Parathyroid adenoma (tissue), 2 donors: ENCODE data around the gene CCL25.

ENCODE experiments used
- H2AFZ ChIP-seq: fragments of 300-600 bp; sonication (generic); one replicate; pipeline ENCODE4 v1.7.0; 2017; ENCODE audit warnings: antibody characterized with exemption, mild to moderate bottlenecking
- H3K27ac ChIP-seq: fragments of 300-600 bp; sonication (generic); one replicate; pipeline ENCODE4 v1.7.0; 2017
- H3K27me3 ChIP-seq: fragments of 300-600 bp; sonication (generic); one replicate; pipeline ENCODE4 v1.7.0; 2017; ENCODE audit warnings: low read length; ENCODE audit not compliant: control insufficient read depth, insufficient read depth
- H3K36me3 ChIP-seq: fragments of 300-600 bp; sonication (generic); one replicate; pipeline ENCODE4 v1.7.0; 2017; ENCODE audit warnings: low read length; ENCODE audit not compliant: control insufficient read depth, insufficient read depth
- H3K4me1 ChIP-seq: fragments of 300-600 bp; sonication (generic); one replicate; pipeline ENCODE4 v1.7.0; 2017; ENCODE audit warnings: control low read depth
- H3K4me2 ChIP-seq: fragments of 300-600 bp; sonication (generic); one replicate; pipeline ENCODE4 v1.7.0; 2017; ENCODE audit warnings: low read length
- H3K4me3 ChIP-seq: fragments of 300-600 bp; sonication (generic); one replicate; pipeline ENCODE4 v1.7.0; 2017; ENCODE audit warnings: low read depth, low read length
- H3K79me2 ChIP-seq: fragments of 300-600 bp; sonication (generic); one replicate; pipeline ENCODE4 v1.7.0; 2017; ENCODE audit warnings: control low read depth
- H3K9ac ChIP-seq: fragments of 300-600 bp; sonication (generic); one replicate; pipeline ENCODE4 v1.7.0; 2017; ENCODE audit warnings: mild to moderate bottlenecking
- H3K9me3 ChIP-seq: fragments of 300-600 bp; sonication (generic); one replicate; pipeline ENCODE4 v1.7.0; 2017; ENCODE audit warnings: low read length; ENCODE audit not compliant: control insufficient read depth
- CTCF ChIP-seq: fragments of 300-600 bp; sonication (generic); IDR thresholded peaks from one replicate; pipeline ENCODE4 v1.7.0; 2017; ENCODE audit warnings: antibody characterized with exemption, mild to moderate bottlenecking
- donor health status: primary hyperparathyroidism.

Gene CCL25

GRCh38 chr19:8094336-8094735 lies 41.8 kb downstream of the CCL25 start:
- Histone ChIP-seq H3K27ac (no peak overlapping the region), H3K9me3 (no peaks in the 10 kb centered on the region), H3K4me3 (no peak overlapping the region), H3K36me3 (no peaks in the 10 kb centered on the region), H3K4me2 (no peak overlapping the region), H2AFZ (no peak overlapping the region), H3K27me3 (no peaks in the 10 kb centered on the region), H3K79me2 (no peaks in the 10 kb centered on the region), H3K9ac (no peak overlapping the region), H3K4me1 (no peaks in the 10 kb centered on the region)
- TF ChIP-seq CTCF: no peak

- Histone ChIP-seq H3K9me3 (no peaks in the 10 kb centered on the region), H3K27ac (no peak overlapping the region), H3K9ac (no peak overlapping the region), H3K4me1 (no peaks in the 10 kb centered on the region), H2AFZ (no peak overlapping the region), H3K4me2 (no peak overlapping the region), H3K36me3 (no peaks in the 10 kb centered on the region), H3K27me3 (no peaks in the 10 kb centered on the region), H3K79me2 (no peaks in the 10 kb centered on the region), H3K4me3 (no peak overlapping the region)
- no peak for TF ChIP-seq CTCF
These were observed 42.9 kb downstream of the CCL25 start for GRCh38 chr19:8095354-8095886.

DNA sequence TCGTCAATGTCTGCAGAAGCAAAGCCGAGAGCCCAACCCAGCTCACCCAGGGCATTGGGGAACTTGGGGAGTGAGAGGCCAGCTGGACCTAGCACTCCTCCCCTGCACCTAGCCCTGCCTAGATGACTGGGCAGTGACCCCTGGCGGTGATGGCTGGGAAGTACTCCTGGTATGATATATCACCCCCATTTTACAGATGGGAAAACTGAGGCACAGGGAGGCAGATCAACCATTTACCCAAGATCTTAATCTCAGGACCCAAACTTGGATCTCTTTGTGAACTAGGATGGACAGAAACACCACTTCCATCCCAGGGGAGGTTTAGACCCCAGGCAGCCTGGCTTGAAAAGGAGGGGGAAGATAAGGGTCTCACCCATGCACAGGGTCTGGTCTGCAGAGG lies 43.5 kb downstream of the CCL25 start:
- H3K9ac ChIP-seq: no peak overlapping the region
- H3K4me3 ChIP-seq: no peak overlapping the region
- no peak overlapping the region for H2AFZ ChIP-seq
- H3K4me1 ChIP-seq: no peaks in the 10 kb centered on the region
- H3K36me3 ChIP-seq: no peaks in the 10 kb centered on the region
- H3K27ac ChIP-seq: no peak overlapping the region
- TF ChIP-seq CTCF: no peak
- no peaks in the 10 kb centered on the region for H3K79me2 ChIP-seq
- H3K9me3 ChIP-seq: no peaks in the 10 kb centered on the region
- no peaks in the 10 kb centered on the region for H3K27me3 ChIP-seq
- no peak overlapping the region for H3K4me2 ChIP-seq

DNA sequence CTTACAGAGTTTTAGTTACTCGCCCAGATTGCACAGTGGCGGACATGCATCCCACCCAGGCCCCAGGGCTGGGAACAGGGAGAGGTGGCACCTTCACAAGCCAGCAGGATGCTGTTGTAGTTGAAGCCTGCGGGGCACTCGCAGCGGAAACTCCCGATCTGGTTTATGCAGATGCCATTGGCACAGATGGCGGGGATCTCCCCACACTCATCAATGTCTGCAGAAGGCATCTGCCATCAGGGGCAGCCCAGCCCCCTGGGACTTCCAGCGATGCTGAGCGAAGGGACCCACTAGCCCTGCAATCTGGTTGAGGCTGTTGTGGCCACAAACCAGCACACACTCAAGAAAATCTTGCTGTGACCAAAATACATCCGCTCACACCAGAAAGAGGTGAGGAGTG lies 44.6 kb downstream of the CCL25 start:
- no peak overlapping the region for H3K9ac ChIP-seq
- no peak overlapping the region for H3K27ac ChIP-seq
- H3K36me3 ChIP-seq: no peaks in the 10 kb centered on the region
- no peaks in the 10 kb centered on the region for H3K27me3 ChIP-seq
- no peak overlapping the region for H3K4me3 ChIP-seq
- no peak for TF ChIP-seq CTCF
- no peaks in the 10 kb centered on the region for H3K79me2 ChIP-seq
- no peak overlapping the region for H2AFZ ChIP-seq
- no peaks in the 10 kb centered on the region for H3K9me3 ChIP-seq
- H3K4me2 ChIP-seq: no peak overlapping the region
- no peaks in the 10 kb centered on the region for H3K4me1 ChIP-seq

- no peak overlapping the region for H3K4me2 ChIP-seq
These were observed 45.4 kb downstream of the CCL25 start for GRCh38 chr19:8097681-8098567.

More at GRCh38 chr19:8097681-8098567, 45.4 kb downstream of the CCL25 start:
- H3K4me1 ChIP-seq: no peaks in the 10 kb centered on the region
- H2AFZ ChIP-seq: no peak overlapping the region
- no peak overlapping the region for H3K27ac ChIP-seq
- H3K36me3 ChIP-seq: no peaks in the 10 kb centered on the region
- no peaks in the 10 kb centered on the region for H3K79me2 ChIP-seq
- no peaks in the 10 kb centered on the region for H3K27me3 ChIP-seq
- H3K4me3 ChIP-seq: no peak overlapping the region
- TF ChIP-seq CTCF: no peak
- no peak overlapping the region for H3K9ac ChIP-seq
- no peaks in the 10 kb centered on the region for H3K9me3 ChIP-seq
